ENCODE data around the gene OTUD1.

Gene OTUD1

GRCh38 chr10:23432166-23432565 lies 6.7 kb upstream of the OTUD1 start:
- no peak for DNase-seq

GRCh38 chr10:23432639-23433038 lies 6.2 kb upstream of the OTUD1 start:
- no peak for DNase-seq

- DNase-seq: no peak
Observed at GRCh38 chr10:23433701-23434100, 5.2 kb upstream of the OTUD1 start.

DNA sequence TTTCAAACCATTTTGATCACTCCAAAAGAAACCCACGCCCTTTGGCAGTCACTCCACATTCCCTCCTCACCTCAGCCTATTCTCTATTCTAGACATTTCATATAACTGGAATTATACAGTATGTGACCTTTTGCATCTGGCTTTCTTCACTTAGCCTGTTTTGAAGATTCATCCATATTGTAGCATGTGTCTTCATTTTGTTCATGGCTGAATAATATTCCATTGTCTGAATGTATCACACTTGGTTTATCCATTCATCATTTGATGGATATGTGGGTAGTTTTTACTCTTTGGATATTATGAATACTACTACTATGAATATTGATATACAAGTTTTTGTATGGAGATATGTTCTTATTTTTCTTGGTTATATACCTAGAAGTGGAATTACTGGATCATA lies 3.5 kb upstream of the OTUD1 start:
- DNase-seq: no peak

GRCh38 chr10:23436983-23437382 lies 1.9 kb upstream of the OTUD1 start:
- DNase-seq: no peak

DNA sequence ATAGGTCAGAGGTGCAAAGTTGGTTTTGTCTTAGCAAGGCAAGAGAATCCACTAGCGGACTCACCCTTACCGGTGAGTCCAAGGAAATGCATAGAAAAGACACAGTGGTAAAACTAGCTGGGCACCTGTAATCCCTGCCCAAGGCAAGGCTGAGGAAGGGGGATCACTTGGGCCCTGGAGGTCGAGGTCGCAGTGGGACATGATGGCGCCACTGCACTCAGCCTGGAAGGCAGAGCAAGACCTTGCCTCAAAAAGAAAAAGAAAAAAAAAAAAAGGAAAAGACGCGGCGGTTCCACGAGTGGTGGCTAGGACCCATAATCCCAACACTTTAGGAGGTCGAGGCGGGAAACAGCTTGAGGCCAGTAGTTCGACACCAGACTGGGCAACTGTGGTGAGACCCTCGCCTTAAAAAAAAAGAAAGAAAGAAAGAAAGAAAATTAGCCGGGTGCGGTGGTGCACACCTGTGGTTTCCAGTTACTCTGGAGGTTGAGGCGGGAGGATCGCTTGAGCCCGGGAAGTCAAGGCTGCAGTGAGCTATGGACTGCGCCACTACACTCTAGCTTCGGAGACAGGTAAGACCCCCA lies 820 bp upstream of the OTUD1 start:
- DNase-seq: no peak

- no peak for DNase-seq
Observed at GRCh38 chr10:23439452-23439960, 631 bp downstream of the OTUD1 start.

GRCh38 chr10:23439961-23440889 lies 1.4 kb downstream of the OTUD1 start:
- DNase-seq: peak in 1 of 2 experiments; percentile 40

DNA sequence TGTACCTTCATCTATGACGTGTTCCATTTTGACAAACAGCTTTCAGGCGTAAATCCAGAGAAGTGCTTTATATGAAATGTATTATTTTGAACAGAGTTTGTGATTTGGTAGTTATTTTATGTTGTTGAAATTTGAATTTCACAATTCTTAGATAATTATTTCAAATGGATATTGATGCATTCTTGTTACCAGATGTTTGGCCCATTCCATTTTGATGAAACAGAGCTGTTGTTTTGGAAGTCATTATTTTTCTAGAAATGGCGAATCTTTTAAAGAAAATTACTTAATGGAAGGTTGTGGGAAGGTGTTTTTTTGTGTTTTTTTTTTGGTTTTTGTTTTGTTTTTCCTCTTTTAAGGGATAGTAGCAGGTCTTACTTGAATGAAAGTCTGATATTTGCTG lies 2.4 kb downstream of the OTUD1 start:
- no peak for DNase-seq

- no peak for DNase-seq
Observed at GRCh38 chr10:23442936-23443335, 4.1 kb downstream of the OTUD1 start.

- DNase-seq: no peak
Observed at GRCh38 chr10:23445591-23445990, 6.7 kb downstream of the OTUD1 start.

- no peak for DNase-seq
Observed at GRCh38 chr10:23448323-23448722, 9.4 kb downstream of the OTUD1 start.

DNA sequence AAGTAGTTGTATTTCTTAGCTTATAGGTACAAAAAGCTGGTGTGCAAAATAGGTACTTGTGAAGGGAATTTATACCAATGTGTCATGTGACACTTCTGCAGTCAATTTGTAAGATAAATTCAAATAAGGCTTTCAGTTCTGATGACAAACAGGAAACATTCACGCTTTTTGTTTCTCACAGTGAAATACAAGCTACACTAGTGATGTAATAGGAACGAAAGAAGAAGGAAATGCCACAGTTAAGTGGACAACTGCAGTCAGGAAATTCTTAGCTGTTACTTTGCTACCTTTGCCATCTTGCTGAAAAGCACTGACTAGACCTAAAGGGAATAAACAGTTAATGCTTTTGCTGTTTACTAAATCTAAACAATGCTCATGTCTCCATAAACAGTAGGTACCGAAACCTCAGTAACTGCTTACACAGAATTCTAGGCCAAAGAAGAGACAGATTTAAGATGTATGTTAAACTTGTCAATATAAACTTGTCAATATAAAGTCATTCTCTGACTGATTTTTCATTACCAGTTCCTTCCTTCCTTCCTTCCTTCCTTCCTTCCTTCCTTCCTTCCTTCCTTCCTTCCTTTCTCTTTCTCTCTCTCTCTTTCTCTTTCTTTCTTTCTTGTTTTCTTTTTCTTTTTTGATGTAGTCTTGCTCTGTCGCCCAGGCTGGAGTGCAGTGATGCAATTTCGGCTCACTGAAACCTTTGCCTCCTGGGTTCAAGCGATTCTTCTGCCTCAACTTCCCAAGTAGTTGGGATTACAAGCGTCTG lies 10.1 kb downstream of the OTUD1 start:
- DNase-seq: no peak

- no peak for DNase-seq
Observed at GRCh38 chr10:23452033-23452655, 13.3 kb downstream of the OTUD1 start.

DNA sequence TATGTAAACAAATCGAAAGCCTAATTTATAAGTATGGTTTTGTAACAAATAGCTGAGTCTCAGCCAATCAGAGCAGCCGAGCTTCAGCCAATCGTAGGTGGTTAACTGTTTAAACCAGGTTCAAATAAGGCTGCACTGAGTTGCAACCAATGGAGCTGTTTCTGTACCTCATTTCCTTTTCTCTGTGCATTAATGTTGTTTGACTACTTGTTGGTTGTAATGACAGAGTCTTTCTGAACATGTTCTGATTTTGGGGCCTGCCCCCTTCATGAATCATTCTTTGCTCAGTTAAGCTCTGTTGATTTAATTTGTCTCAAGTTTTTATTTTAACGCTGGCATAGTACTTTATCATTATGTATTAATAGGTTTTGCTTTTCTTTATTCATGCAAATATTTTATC lies 14.6 kb downstream of the OTUD1 start:
- DNase-seq: no peak

- no peak for DNase-seq
Observed at GRCh38 chr10:23457632-23458417, 18.9 kb downstream of the OTUD1 start.

DNA sequence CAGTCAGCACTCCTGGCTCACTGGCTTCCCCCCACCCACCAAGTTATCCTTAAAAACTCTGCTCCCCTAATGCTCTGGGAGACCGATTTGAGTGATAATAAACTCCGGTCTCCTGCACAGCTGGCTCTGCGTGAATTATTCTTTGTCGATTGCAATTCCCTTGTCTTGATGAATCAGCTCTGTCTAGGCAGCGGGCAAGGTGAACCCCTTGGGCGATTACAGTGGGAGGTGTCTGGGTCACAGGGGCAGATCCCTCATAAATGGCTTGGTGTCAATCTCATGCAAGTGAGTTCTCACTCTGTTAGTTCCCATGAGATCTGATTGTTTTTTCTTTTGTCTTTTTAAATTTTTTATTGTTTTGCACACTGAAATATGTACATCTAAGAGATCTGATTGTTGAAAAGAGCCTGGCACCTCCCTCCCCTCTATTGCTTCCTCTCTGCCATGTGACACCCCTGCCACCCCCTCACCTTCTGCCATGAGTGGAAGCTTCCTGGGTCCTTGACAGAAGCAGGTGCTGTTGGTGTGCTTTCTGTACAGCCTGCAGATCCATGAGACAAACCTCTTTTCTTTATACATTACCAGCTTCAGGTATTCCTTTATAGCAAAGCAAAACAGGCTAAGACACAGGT lies 20.5 kb downstream of the OTUD1 start:
- DNase-seq: no peak

DNA sequence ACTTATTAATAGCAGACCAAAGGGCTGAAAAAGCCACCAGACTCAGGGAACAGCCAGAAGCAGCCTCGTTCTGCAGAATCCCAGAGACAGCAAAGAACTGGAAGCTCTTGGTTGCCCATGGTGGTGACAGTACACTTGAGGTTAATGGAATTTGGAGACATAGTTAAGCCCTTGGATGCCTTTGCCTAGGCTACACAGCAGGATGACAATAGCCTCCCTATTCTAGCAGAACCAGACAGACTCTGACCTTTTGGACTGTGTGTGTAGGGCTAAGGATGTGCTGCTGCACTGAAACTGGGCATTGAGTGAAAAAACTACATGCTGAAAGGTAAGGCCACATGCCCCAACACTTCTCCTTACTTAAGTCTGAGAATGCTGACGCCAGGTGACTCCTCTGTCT lies 22.7 kb downstream of the OTUD1 start:
- no peak for DNase-seq

DNA sequence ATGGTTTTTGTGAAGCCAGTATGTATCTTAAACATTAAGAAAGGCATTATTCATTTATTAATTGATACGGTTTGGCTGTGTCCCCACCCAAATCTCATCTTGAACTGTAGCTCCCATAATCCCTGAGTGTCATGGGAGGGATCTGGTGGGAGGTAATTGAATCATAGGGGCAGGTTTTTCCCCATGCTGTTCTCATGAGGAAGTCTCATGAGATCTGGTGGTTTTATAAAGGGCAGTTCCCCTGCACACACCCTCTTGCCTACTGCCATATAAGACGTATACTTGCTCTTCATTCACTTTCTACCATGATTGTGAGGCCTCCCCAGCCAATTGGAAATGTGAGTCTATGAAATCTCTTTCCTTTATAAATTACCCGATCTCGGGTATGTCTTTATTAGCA lies 28.1 kb downstream of the OTUD1 start:
- DNase-seq: no peak

GRCh38 chr10:23467548-23467947 lies 28.7 kb downstream of the OTUD1 start:
- DNase-seq: no peak

DNA sequence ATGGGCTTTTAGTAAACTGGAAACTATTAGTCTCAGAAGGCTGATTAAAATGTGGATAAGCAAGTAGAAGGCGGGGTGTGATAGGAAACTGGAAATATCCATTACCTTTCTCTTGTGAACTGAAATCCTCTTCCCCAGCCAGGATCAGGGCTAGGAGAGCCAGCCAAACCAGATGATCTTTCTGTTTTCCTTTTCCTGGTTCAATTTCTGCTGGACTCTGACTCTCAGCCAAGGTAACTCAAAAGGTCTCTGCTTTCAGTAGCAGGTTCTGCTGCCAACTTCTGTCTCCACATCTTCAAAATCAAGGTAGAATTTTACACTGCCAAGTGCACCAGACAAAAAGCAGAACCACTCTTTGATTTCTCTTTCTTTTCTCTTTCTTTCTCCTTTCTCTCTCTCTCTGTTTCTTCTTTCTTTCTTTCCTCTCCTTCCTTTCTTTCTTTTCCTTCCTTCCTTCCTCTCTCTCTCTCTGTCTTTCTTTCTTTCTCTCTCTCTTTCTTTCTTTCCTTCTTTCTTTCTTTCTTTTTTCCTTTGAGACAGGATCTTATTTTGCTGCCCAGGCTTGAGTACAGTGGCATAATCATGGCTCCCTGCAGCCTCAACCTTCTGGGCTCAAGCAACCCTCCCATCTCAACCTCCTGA lies 30.8 kb downstream of the OTUD1 start:
- no peak for DNase-seq
